Type B pancreatic cell (in vitro differentiated cells): ENCODE data around the gene CCT6A. TPM values are rescaled to one million over a fixed set of nuclear protein-coding genes. Genes with fewer than 3 reads are reported as not detected.
"Not testable (repeated sequence)": the region's sequence is repeated elsewhere in the genome, so short reads cannot be mapped to it uniquely, and the experiment has no call there.

ENCODE experiments used
- DNase-seq: peaks from one replicate; pipeline ENCODE4 v3.0.0; 2021; ENCODE audit warnings: mixed read lengths; ENCODE audit not compliant: unreplicated experiment; ENCODE audit errors: extremely low spot score
- H3K27ac Mint-ChIP-seq: 2 replicates; pipeline ENCODE4 v1.8.0; 2021; ENCODE audit warnings: mild to moderate bottlenecking, mixed read lengths
- H3K27me3 Mint-ChIP-seq: 2 replicates; pipeline ENCODE4 v1.8.0; 2021; ENCODE audit warnings: mixed read lengths
- H3K36me3 Mint-ChIP-seq: 2 replicates; pipeline ENCODE4 v1.8.0; 2021; ENCODE audit warnings: mixed read lengths
- H3K4me1 Mint-ChIP-seq: one replicate; pipeline ENCODE4 v1.8.0; 2021; ENCODE audit warnings: mixed read lengths; ENCODE audit not compliant: unreplicated experiment
- H3K4me3 Mint-ChIP-seq: 2 replicates; pipeline ENCODE4 v1.8.0; 2021; ENCODE audit warnings: mild to moderate bottlenecking, mixed read lengths
- H3K9me3 Mint-ChIP-seq: 2 replicates; pipeline ENCODE4 v1.8.0; 2021; ENCODE audit warnings: mixed read lengths
- total RNA-seq: library from RNA; stranded (reverse); gene quantifications from 2 replicates; pipeline ENCODE4 v1.2.1, GENCODE V29; 2021; ENCODE audit warnings: low replicate concordance
- TF ChIP-seq, protein P1 (sequence below): fragments of 200-600 bp; sonication (generic); conservative IDR thresholded peaks from 2 replicates; pipeline ENCODE4 v1.5.0; 2021; ENCODE audit warnings: antibody characterized with exemption, mild to moderate bottlenecking

The CCT6A gene
- total RNA-seq, 1 donor from 2014 or later = 151 TPM

- H3K9me3 Mint-ChIP-seq = no peaks in the 10 kb centered on the region
- H3K36me3 Mint-ChIP-seq = no peaks in the 10 kb centered on the region
- no peak overlapping the region for H3K27ac Mint-ChIP-seq
Observed at GRCh38 chr7:56083150-56083785, 31.7 kb downstream of the CCT6A start.

GRCh38 chr7:56086761-56087160, 35.2 kb downstream of the CCT6A start:
- DNase-seq = no peak
- Mint-ChIP-seq H3K4me3 (no peak overlapping the region), H3K36me3 (no peaks in the 10 kb centered on the region), H3K9me3 (no peaks in the 10 kb centered on the region), H3K27ac (no peak overlapping the region), H3K4me1 (no peaks in the 10 kb centered on the region), H3K27me3 (no peaks in the 10 kb centered on the region)
- TF ChIP-seq, protein P1, sequence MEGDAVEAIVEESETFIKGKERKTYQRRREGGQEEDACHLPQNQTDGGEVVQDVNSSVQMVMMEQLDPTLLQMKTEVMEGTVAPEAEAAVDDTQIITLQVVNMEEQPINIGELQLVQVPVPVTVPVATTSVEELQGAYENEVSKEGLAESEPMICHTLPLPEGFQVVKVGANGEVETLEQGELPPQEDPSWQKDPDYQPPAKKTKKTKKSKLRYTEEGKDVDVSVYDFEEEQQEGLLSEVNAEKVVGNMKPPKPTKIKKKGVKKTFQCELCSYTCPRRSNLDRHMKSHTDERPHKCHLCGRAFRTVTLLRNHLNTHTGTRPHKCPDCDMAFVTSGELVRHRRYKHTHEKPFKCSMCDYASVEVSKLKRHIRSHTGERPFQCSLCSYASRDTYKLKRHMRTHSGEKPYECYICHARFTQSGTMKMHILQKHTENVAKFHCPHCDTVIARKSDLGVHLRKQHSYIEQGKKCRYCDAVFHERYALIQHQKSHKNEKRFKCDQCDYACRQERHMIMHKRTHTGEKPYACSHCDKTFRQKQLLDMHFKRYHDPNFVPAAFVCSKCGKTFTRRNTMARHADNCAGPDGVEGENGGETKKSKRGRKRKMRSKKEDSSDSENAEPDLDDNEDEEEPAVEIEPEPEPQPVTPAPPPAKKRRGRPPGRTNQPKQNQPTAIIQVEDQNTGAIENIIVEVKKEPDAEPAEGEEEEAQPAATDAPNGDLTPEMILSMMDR = no peak

More at GRCh38 chr7:56083150-56083785, 31.7 kb downstream of the CCT6A start:
- TF ChIP-seq, protein P1 = no peak
- Mint-ChIP-seq H3K4me3 (no peak overlapping the region), H3K27me3 (no peaks in the 10 kb centered on the region), H3K4me1 (no peaks in the 10 kb centered on the region)
- no peak for DNase-seq

DNA sequence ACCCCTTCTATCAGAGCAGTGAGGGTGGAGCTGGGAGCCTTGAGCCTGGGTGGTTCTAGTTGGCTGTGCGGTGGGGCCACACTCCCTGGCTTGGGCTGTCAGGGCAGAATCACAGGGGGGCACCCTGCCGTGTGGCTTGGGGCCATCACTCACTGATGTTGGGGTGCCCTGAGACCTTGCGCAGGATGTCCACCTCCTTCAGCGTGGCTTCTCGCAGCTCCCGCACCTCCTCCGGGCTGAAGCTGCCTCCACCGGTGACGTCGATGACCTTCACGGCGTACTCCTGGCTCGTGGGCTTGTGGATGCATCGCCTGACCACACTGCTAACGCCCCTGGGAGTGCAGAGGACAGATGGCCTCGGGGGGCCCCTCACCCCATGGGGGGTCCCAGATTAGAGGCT, 35.9 kb downstream of the CCT6A start:
- no peaks in the 10 kb centered on the region for H3K27me3 Mint-ChIP-seq

GRCh38 chr7:56091591-56091990, 40.0 kb downstream of the CCT6A start:
- no peak overlapping the region for H3K27ac Mint-ChIP-seq
- no peak overlapping the region for H3K4me3 Mint-ChIP-seq
- no peaks in the 10 kb centered on the region for H3K9me3 Mint-ChIP-seq
- DNase-seq = no peak
- TF ChIP-seq, protein P1 = no peak
- peaks cover 3% of the 10 kb centered on the region for H3K36me3 Mint-ChIP-seq
- H3K27me3 Mint-ChIP-seq = no peaks in the 10 kb centered on the region
- H3K4me1 Mint-ChIP-seq = no peaks in the 10 kb centered on the region

More for the DNA sequence above, 35.9 kb downstream of the CCT6A start:
- no peak overlapping the region for H3K4me3 Mint-ChIP-seq
- no peak overlapping the region for H3K27ac Mint-ChIP-seq
- no peaks in the 10 kb centered on the region for H3K4me1 Mint-ChIP-seq
- no peaks in the 10 kb centered on the region for H3K9me3 Mint-ChIP-seq
- TF ChIP-seq, protein P1 = no peak
- H3K36me3 Mint-ChIP-seq = no peaks in the 10 kb centered on the region
- no peak for DNase-seq

GRCh38 chr7:56092388-56092787, 40.8 kb downstream of the CCT6A start:
- not testable (repeated sequence) for DNase-seq, H3K4me1 Mint-ChIP-seq, H3K27ac Mint-ChIP-seq, H3K4me3 Mint-ChIP-seq, H3K36me3 Mint-ChIP-seq, H3K27me3 Mint-ChIP-seq, H3K9me3 Mint-ChIP-seq

DNA sequence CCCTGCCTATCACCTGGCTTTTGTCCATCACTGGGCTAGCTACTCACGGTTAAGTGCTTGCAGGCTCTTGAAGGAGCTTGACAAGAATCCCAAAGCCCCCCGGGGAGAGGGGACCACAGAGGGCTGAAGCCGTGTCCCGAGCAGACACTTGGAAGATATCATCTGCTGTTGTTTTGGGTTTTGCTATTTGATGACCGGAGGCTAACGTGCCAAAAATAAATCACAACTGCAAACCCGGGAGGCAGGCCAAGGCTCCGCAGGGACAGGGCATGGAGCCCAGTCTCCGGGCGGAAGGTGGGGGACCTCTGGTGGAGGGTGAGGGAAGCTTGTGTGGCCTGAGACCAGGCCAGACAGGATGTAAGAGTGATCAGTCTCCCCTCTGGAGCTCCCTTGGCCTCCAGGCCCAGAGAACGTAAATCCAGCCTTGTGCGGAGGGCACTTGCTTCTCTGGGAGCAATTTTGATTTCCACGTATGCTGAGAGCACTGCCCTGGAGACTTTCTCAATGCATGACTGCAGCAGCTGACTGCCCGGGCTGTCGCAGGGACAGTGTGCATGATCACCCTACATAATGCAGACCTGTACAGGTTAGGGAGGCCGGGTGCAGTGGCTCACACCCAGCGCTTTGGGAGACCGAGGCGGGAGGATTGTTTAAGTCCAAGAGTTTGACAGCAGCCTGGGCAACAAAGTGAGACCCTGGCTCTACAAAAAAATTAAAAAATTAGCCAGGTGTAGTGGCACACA, 41.4 kb downstream of the CCT6A start, which contains the start of gene PHKG1:
PHKG1 (minus strand) TSS at position 164 of the 743 bp plus-strand sequence. CDS start 4,011 bp downstream, outside the sequence.
- TF ChIP-seq, protein P1 = peak; percentile 34
- no peaks in the 10 kb centered on the region for H3K4me1 Mint-ChIP-seq
- peaks cover 3% of the 10 kb centered on the region for H3K36me3 Mint-ChIP-seq
- H3K27ac Mint-ChIP-seq = no peak within 1 kb of the TSS
- H3K27me3 Mint-ChIP-seq = no peaks in the 10 kb centered on the region
- DNase-seq = no peak
- H3K4me3 Mint-ChIP-seq = no peak within 1 kb of the TSS
- no peaks in the 10 kb centered on the region for H3K9me3 Mint-ChIP-seq
